Measurements from ENCODE around the gene HSP90AB1.

DNA sequence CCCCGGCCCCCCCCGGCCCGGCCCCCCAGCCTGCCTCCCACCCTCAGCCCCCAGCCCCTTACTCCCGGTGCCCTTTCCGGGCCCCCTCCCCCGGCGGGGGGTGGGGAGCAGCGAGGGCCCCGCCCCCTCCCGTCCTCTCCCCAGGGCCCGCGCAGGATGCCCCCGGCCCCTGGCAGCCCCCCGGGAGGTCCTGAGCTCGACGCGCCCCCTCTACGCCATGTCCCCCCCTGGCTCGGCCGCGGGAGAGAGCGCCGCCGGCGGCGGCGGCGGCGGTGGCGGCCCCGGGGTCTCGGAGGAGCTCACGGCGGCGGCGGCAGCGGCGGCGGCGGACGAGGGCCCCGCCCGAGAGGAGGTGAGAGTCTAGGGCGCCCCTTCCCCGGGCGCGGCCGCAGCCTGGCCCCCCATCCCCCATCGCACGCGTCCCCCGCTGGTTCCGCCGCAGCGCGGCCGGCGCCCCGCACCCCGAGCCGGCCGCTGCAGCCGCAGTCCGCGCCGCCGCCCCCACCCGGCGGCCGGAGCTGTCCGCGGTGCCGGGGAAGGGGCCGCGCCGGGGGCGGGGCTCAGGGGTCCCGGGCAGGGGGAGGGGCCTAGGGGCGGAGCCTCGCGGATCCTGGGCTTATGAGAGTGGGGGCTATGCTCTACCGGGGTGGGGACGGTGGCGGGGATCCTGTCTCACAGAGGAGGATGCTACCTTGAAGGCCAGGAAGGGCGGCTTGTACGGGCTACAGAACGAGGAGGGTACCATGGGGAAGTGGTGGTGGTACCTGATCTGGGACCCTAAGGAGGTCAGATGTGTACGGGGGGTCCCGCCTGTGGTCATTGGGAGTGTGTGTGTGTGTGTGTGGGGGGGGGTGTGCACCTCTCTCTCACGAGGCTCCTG lies 23.9 kb downstream of the HSP90AB1 start:
- TF ChIP-seq, protein P1, sequence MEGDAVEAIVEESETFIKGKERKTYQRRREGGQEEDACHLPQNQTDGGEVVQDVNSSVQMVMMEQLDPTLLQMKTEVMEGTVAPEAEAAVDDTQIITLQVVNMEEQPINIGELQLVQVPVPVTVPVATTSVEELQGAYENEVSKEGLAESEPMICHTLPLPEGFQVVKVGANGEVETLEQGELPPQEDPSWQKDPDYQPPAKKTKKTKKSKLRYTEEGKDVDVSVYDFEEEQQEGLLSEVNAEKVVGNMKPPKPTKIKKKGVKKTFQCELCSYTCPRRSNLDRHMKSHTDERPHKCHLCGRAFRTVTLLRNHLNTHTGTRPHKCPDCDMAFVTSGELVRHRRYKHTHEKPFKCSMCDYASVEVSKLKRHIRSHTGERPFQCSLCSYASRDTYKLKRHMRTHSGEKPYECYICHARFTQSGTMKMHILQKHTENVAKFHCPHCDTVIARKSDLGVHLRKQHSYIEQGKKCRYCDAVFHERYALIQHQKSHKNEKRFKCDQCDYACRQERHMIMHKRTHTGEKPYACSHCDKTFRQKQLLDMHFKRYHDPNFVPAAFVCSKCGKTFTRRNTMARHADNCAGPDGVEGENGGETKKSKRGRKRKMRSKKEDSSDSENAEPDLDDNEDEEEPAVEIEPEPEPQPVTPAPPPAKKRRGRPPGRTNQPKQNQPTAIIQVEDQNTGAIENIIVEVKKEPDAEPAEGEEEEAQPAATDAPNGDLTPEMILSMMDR (IDR thresholded peaks at IDR 0.05; ENCODE audit: low read depth, low read length, poor library complexity, severe bottlenecking) = no peak
- no peak; the same call in 1 of the 2 replicates for TF ChIP-seq EZH2phosphoT487 (IDR thresholded peaks at IDR 0.05; ENCODE audit: borderline replicate concordance, low read length)
